Adrenal gland (tissue), 12 donors: Measurements from ENCODE around the gene MAGI2. TPM values are rescaled to one million over a fixed set of nuclear protein-coding genes. Genes with fewer than 3 reads are reported as not detected.

ENCODE experiments used
- DNase-seq, 7 donors: peaks; one replicate each; pipeline ENCODE4 v3.0.0-alpha.2; 2019 to 2020
- H3K27ac ChIP-seq, 5 donors: fragments of 200-600 bp; sonication (generic) in 4 of 5; 1 replicate in 3 of 5; 2 replicates in 2 of 5; pipeline versions ENCODE4 v1.5.1 to v1.8.0; 2016 to 2020; ENCODE audit warnings: mild to moderate bottlenecking in 1 of 5
- H3K27me3 ChIP-seq: fragments of 200-600 bp; 2 replicates; pipeline ENCODE4 v1.8.0; 2021
- H3K36me3 ChIP-seq, 2 donors: fragments of 200-600 bp; replicated peaks in 1 of 2; 1 replicate in 1 of 2; 2 replicates in 1 of 2; pipeline versions ENCODE4 v1.5.1 to v1.8.0; 2018 to 2022
- H3K4me1 ChIP-seq, 2 donors: fragments of 200-600 bp; replicated peaks in 1 of 2; 1 replicate in 1 of 2; 2 replicates in 1 of 2; pipeline versions ENCODE4 v1.5.1 to v1.8.0; 2018 to 2021
- H3K4me3 ChIP-seq, 4 donors: fragments of 200-600 bp; sonication (generic) in 3 of 4; one replicate each; pipeline ENCODE4 v1.5.1; 2016 to 2018
- H3K9me3 ChIP-seq, 3 donors: fragments of 200-600 bp; sonication (generic) in 1 of 3; replicated peaks in 1 of 3; 1 replicate in 2 of 3; 2 replicates in 1 of 3; pipeline versions ENCODE4 v1.5.1 to v1.8.0; 2016 to 2021
- POLR2A ChIP-seq, 2 donors: fragments of 450-650 bp; IDR thresholded peaks; one replicate each; pipeline ENCODE4 v1.6.1; 2017; ENCODE audit warnings: antibody characterized with exemption in 2 of 2, mild to moderate bottlenecking in 2 of 2, moderate library complexity in 1 of 2
- WGBS, 4 donors: extraction: QIAGEN DNeasy Blood & Tissue Kit in 2 of 4; methylation state at CpG; one replicate each; pipeline versions ENCODE4 v1.1.5 to v1.1.7; 2013 to 2017; 5-methylcytosine and 5-hydroxymethylcytosine counted together
- intact Hi-C, 2 donors: fragments of 100-400 bp; cut with DNase I; formaldehyde crosslinking; loops; one replicate each; pipeline versions ENCODE4 v1.14.1 to v1.15.0; 2022 to 2023
- polyA plus RNA-seq, 3 donors: library from polyadenylated mRNA; stranded (reverse); fragments of 200-250 nt in 2 of 3; fragments of 350-450 nt in 1 of 3; fragmentation: Illumina TruSeq in 1 of 3; extraction: RNeasy Lipid Tissue Mini Kit (QIAGEN cat#74804) in 1 of 3; gene quantifications; one replicate each; pipeline ENCODE4 v1.2.3, GENCODE V29; 2013 to 2014
- total RNA-seq, 9 donors: library from RNA; depleted of rRNA in 4 of 9; stranded (reverse); fragments of >200 nt in 4 of 9; fragments of 120-200 nt in 1 of 9; fragmentation: NEBNext Ultra II Directional in 1 of 9; extraction: Animal tissue kit (Norgen Biotek cat#: 25700) in 1 of 9; gene quantifications; one replicate each; pipeline versions ENCODE4 v1.1.0 to v1.2.4, GENCODE V29; 2013 to 2023
- TF ChIP-seq, protein P1 (sequence below), 6 experiments: fragments of 450-650 bp in 4 of 6; fragments of 200-600 bp in 2 of 6; sonication (generic) in 1 of 6; IDR thresholded peaks; 1 replicate in 5 of 6; 2 replicates in 1 of 6; pipeline versions ENCODE4 v1.5.1 to v1.8.0; 2016 to 2021; ENCODE audit warnings: antibody characterized with exemption in 6 of 6, mild to moderate bottlenecking in 2 of 6, moderate library complexity in 1 of 6
- donor health status: healthy with polysubstance abuse.
- donor health status: Bipolar disorder and iron deficiency.
- donor health status: DM: yes; HTN: yes; CAD: no.
- donor health status: DM: no; HTN: no; CAD: no.
- donor health status: DM: no; HTN: no; CAD: no.
- donor health status: DM: yes; HTN: yes; CAD: no.

MAGI2 gene
- total and polyA plus RNA-seq, 12 donors, result 3.2 to 37.1 (median 17.1) TPM

- Histone ChIP-seq H3K27ac (no peak overlapping the region), H3K4me1 (no peaks in the 10 kb centered on the region), H3K27me3 (no peaks in the 10 kb centered on the region), H3K9me3 (no peaks in the 10 kb centered on the region), H3K4me3 (no peak overlapping the region), H3K36me3 (no peaks in the 10 kb centered on the region)
- TF ChIP-seq POLR2A (IDR thresholded peaks at IDR 0.05), result no peak
- TF ChIP-seq, protein P1, sequence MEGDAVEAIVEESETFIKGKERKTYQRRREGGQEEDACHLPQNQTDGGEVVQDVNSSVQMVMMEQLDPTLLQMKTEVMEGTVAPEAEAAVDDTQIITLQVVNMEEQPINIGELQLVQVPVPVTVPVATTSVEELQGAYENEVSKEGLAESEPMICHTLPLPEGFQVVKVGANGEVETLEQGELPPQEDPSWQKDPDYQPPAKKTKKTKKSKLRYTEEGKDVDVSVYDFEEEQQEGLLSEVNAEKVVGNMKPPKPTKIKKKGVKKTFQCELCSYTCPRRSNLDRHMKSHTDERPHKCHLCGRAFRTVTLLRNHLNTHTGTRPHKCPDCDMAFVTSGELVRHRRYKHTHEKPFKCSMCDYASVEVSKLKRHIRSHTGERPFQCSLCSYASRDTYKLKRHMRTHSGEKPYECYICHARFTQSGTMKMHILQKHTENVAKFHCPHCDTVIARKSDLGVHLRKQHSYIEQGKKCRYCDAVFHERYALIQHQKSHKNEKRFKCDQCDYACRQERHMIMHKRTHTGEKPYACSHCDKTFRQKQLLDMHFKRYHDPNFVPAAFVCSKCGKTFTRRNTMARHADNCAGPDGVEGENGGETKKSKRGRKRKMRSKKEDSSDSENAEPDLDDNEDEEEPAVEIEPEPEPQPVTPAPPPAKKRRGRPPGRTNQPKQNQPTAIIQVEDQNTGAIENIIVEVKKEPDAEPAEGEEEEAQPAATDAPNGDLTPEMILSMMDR (IDR thresholded peaks at IDR 0.05), result no peak
- intact Hi-C loops, result no loop called here
- 88 to 91% (median 89%) methylated on average over 5 of the region's 5 CpGs for WGBS, 4 donors
- DNase-seq, result no peak
These were observed 1055.4 kb downstream of the MAGI2 start for GRCh38 chr7:78398081-78398480.

DNA sequence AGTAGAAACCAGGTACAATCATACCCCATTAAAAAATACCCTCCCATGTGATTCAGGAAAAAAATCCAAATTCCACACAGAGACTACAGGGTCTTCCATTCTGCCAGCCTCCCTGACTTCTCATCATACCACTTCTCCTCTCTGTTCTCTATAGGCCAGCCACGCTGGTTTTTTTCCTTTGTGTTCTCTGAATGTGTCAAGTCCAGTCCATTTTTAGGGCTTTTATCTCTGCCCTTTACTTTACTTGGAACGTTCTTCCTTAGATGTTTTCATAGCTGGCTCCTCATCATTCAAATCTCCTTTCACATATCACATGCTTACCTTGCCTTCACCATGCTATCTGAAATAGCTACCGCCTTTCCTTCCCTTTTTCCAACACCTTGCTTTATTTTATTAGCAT is 1057.3 kb downstream of the MAGI2 start:
- no peaks in the 10 kb centered on the region for H3K27me3 ChIP-seq
- DNase-seq, result no peak
- intact Hi-C loops, result no loop called here
- H3K36me3 ChIP-seq, result no peaks in the 10 kb centered on the region
- no peak overlapping the region for H3K4me3 ChIP-seq
- no peaks in the 10 kb centered on the region for H3K9me3 ChIP-seq
- no peak for TF ChIP-seq POLR2A (IDR thresholded peaks at IDR 0.05)
- TF ChIP-seq, protein P1 (IDR thresholded peaks at IDR 0.05), result no peak
- no peak overlapping the region for H3K27ac ChIP-seq
- H3K4me1 ChIP-seq, result no peaks in the 10 kb centered on the region
- WGBS, 4 donors, result 61 to 70% (median 65%) methylated on average over 3 of the region's 3 CpGs

GRCh38 chr7:78395298-78396036 is 1058.0 kb downstream of the MAGI2 start:
- no peaks in the 10 kb centered on the region for H3K4me1 ChIP-seq
- no peaks in the 10 kb centered on the region for H3K27me3 ChIP-seq
- no peak overlapping the region for H3K4me3 ChIP-seq
- no peaks in the 10 kb centered on the region for H3K9me3 ChIP-seq
- H3K27ac ChIP-seq, result no peak overlapping the region
- intact Hi-C loops, result no loop called here
- TF ChIP-seq, protein P1 (IDR thresholded peaks at IDR 0.05), result no peak
- TF ChIP-seq POLR2A (IDR thresholded peaks at IDR 0.05), result no peak
- WGBS, 4 donors, result 81 to 95% (median 83%) methylated on average over 2 of the region's 2 CpGs
- no peaks in the 10 kb centered on the region for H3K36me3 ChIP-seq
- no peak for DNase-seq

DNA sequence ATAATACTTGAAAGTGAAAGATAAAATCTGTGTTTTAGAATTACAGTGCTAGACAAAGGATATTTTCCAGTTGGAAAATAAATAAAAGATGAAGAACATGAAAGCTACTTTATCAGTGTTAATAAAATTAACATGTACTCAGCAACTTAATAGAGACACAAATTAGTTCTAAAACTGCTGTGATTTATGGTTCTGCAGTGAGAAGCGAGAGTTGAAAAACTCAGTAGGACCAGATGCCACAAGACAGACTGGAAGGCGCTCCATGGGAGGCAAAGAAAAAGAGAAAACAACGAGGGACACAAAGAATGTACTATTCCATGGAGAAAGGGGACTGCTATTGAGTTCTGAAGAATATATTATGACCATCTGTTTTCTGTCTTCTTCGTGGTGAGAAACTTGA is 1064.4 kb downstream of the MAGI2 start:
- H3K27ac ChIP-seq, result no peak overlapping the region
- H3K27me3 ChIP-seq, result no peaks in the 10 kb centered on the region
- intact Hi-C loops, result no loop called here
- no peaks in the 10 kb centered on the region for H3K36me3 ChIP-seq
- no peaks in the 10 kb centered on the region for H3K9me3 ChIP-seq
- no peaks in the 10 kb centered on the region for H3K4me1 ChIP-seq
- H3K4me3 ChIP-seq, result no peak overlapping the region
- TF ChIP-seq POLR2A (IDR thresholded peaks at IDR 0.05), result no peak
- TF ChIP-seq, protein P1 (IDR thresholded peaks at IDR 0.05), result no peak
- DNase-seq, result no peak
- WGBS, 4 donors, result 71 to 81% (median 81%) methylated on average over 4 of the region's 4 CpGs
